HG03159 (cell line): ENCODE results near the gene TBC1D3I.
"Not testable (repeated sequence)": the region's sequence is repeated elsewhere in the genome, so short reads cannot be mapped to it uniquely, and the experiment has no call there.

ENCODE experiments used
- ATAC-seq: cut with Tn5 transposase; IDR thresholded peaks from one replicate; pipeline ENCODE4 v1.9.1; 2021; ENCODE audit warnings: mild to moderate bottlenecking, moderate library complexity; ENCODE audit not compliant: unreplicated experiment

The TBC1D3I gene

DNA sequence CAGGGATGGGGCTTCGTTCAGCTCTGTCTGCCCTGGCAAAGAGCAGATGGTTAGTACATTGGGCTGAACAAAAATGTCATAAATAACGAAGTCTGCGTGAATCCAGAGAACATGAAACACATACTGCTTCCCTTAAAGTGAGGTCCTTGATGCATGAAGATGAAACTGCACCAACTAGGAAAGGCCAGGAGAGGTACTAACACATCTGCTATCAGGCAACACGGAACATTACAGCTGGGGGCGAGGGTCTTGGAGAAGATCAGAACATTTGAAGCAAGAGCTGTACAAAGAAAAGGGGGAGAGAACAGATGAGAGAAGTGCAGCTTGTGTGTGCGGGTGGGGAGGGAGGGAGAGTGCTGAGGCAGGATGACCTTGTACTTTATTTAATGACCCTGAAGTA lies 57.0 kb downstream of the TBC1D3I start:
- ATAC-seq: not testable (repeated sequence)

DNA sequence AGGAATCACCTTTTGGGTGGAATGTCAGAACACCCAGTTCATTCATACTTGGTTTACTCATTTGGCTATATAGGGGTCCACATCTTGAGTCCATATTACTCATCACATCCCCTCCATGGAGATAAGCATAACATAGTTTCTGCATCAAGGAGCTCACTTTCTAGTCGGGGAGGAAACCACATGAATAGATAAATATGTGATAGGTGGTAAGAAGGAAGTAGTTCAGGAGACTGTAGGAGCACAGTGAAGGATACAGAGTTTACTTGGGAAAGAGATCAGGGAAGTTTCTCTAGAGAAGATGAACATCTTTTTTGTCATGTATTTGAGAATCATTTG lies 57.9 kb downstream of the TBC1D3I start:
- ATAC-seq: not testable (repeated sequence)

DNA sequence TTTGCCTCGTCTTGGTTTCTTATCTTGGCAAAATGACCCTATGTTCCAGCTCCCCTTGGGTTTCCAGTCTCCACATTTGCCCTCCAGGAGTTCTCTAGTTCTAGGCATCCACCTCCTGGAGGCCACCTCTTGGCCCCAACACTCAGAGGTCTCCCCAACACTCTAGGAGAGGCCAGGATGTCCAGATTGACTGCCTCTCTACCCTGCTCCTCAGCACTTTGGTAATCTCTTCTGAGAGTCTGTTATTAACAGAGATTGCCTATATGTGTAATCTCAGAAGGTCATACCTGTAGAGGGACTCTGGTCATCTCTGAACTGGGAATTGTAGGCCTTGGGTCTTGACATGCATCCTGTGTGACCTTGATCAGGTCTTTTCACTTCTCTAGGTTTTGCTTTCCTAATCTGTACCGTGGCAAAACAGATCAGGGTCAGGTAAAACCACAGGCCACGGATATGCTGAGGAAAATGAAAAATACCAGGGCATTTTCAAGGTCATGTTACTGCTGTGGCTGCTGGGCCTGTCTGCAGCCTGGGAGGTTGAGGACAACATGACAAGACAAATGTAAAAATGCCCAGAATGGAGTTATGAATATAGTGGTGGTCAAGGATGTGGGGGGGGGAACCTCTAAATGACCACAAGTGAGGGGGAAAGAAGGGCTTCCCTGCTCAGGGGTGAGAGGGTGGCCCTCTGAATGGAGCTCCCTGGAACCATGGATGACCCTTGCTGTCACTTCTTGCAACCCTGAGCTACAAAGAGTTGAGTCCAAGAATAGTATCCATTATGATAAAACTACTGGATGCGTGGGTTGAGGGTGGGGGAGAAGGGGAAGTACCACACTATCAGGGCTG lies 58.5 kb downstream of the TBC1D3I start:
- ATAC-seq: no peak

DNA sequence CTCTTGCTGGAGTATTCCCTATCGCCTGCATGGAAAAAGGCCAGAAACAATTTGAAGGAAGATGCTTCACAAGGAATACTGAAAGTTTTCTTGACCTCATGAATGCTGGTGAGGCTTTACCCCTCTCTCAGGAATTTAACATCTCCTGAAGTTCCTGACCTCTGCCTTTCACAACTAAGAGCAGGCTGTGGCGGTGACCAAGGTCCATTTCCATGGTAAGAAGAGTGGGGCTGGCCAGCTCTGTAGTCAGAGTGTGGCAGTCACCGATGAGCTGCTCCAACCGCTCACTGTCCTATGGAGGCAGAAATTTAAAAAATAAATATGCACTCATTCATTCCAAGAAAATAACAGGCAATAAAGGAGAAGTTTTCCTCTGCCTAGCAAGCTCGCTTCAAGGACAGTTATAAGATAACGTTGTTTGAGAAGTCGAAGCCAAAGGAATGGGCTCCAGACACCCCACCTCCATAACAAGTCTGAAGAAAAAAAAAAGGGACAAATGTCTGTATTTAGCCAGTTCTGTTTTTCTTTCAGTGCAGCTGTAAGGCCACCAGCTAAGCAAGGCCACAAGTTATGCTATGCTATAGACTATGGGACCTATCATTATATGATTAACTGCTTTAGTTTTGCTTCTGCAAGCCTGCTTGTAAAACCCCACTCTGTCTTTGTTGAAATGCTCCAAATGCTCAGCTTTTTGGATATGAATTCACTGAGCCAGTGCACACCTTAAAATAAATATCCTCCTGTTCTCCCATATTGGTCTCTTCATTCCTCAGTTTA lies 59.5 kb downstream of the TBC1D3I start:
- no peak for ATAC-seq
